ENCODE results near the gene MPDZ.

GRCh38 chr9:13292158-13292557 is 12.7 kb upstream of the MPDZ start:
- TF ChIP-seq ZNF879 (CRISPR knock-in tag; IDR thresholded peaks at IDR 0.05) (no peak), EHMT2 (IDR thresholded peaks at IDR 0.05; ENCODE audit: borderline replicate concordance, low read depth, low read length) (no peak), CTCF (CRISPR knock-in tag; IDR thresholded peaks at IDR 0.05) (no peak), ZSCAN29 (CRISPR knock-in tag; conservative IDR thresholded peaks at IDR 0.05) (no peak), ZFP36L2 (CRISPR knock-in tag; IDR thresholded peaks at IDR 0.05) (no peak), POLR2AphosphoS5 (IDR thresholded peaks at IDR 0.05; ENCODE audit: low read depth, low read length) (no peak), KDM1A (CRISPR knock-in tag; IDR thresholded peaks at IDR 0.05) (no peak), ZFP36 (IDR thresholded peaks at IDR 0.05; ENCODE audit: borderline replicate concordance, low read depth, low read length, partially characterized antibody) (no peak), ZBTB43 (CRISPR knock-in tag; conservative IDR thresholded peaks at IDR 0.05) (no peak), FOXM1 (CRISPR knock-in tag; IDR thresholded peaks at IDR 0.05) (no peak), MED1 (CRISPR knock-in tag; IDR thresholded peaks at IDR 0.05) (no peak), MTA1 (CRISPR knock-in tag; IDR thresholded peaks at IDR 0.05; ENCODE audit: borderline replicate concordance) (no peak), ZNF687 (CRISPR knock-in tag; IDR thresholded peaks at IDR 0.05) (no peak)
